Measurements from ENCODE around the gene CMSS1. TPM values are rescaled to one million over a fixed set of nuclear protein-coding genes. Genes with fewer than 3 reads are reported as not detected.

Gene CMSS1
- polyA plus RNA-seq, 1 of the 3 experiments (the other 2 are of a cell fraction) = 9.1 TPM

DNA sequence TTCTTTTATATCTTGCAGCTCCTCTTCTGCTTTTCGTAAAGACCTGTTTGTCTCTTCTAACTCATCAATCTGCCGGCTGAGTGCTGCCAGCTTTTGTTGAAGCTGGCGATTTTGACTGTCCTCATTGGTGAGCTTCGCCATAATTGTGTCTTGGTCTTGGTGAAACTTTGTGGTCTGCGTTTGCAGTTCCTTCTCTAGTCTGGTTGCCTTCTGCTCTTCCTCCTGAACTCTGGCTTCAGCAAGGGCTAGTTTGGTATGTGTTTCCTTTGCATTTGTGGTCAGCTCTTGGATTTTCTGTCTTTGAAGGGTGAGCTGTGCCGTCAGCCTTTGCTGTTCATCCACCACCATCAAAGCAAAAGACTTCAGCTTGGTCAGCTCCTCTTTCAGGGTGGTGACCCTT, 32.9 kb downstream of the CMSS1 start:
- H3K9ac ChIP-seq = no peak overlapping the region
- CTCF ChIA-PET = interaction anchor here (0.9 to 1.8 kb wide), 10 partner anchors 10 to 612 kb away, joined by 3 to 5 read pairs (median 3); no protein-coding TSS in a partner anchor
- POLR2A ChIA-PET = no interaction called here
- 95% methylated on average over 6 of the region's 6 CpGs for WGBS (ENCODE audit: low lambda C conversion rate)
- peaks cover 15% of the 10 kb centered on the region for H3F3A ChIP-seq (replicated peaks; ENCODE audit: insufficient read depth)
- no peak overlapping the region for H3K4me3 ChIP-seq (ENCODE audit: low read depth in 2 of 2, low read length in 1 of 2)
- no peak for DNase-seq
- no peaks in the 10 kb centered on the region for H3K9me3 ChIP-seq
- TF ChIP-seq GABPA (IDR thresholded peaks at IDR 0.05; ENCODE audit: low read depth) (no peak), RFX5 (IDR thresholded peaks at IDR 0.05; ENCODE audit: low read length) (no peak), CHD2 (IDR thresholded peaks at IDR 0.05; ENCODE audit: low read length, partially characterized antibody) (no peak), RCOR1 (IDR thresholded peaks at IDR 0.05; ENCODE audit: low read length) (no peak), SMC3 (IDR thresholded peaks at IDR 0.05; ENCODE audit: low read depth, low read length) (no peak), EZH2phosphoT487 (IDR thresholded peaks at IDR 0.05; ENCODE audit: borderline replicate concordance, low read depth) (no peak), RAD21 (IDR thresholded peaks at IDR 0.05; ENCODE audit: low read length) (no peak), FOSL2 (IDR thresholded peaks at IDR 0.05; ENCODE audit: borderline replicate concordance, low read depth) (no peak), TCF12 (IDR thresholded peaks at IDR 0.05) (no peak), MAX (IDR thresholded peaks at IDR 0.05; ENCODE audit: low read depth) (no peak), NFIC (IDR thresholded peaks at IDR 0.05; ENCODE audit: borderline replicate concordance) (no peak), USF1 (IDR thresholded peaks at IDR 0.05; ENCODE audit: borderline replicate concordance, low read depth) (no peak), ZBTB33 (IDR thresholded peaks at IDR 0.05; ENCODE audit: borderline replicate concordance, low read depth) (no peak), TAF1 (IDR thresholded peaks at IDR 0.05; ENCODE audit: borderline replicate concordance, low read depth, low read length) (no peak), USF2 (IDR thresholded peaks at IDR 0.05; ENCODE audit: borderline replicate concordance, low read depth, low read length) (no peak)
- TF ChIP-seq, protein P1, sequence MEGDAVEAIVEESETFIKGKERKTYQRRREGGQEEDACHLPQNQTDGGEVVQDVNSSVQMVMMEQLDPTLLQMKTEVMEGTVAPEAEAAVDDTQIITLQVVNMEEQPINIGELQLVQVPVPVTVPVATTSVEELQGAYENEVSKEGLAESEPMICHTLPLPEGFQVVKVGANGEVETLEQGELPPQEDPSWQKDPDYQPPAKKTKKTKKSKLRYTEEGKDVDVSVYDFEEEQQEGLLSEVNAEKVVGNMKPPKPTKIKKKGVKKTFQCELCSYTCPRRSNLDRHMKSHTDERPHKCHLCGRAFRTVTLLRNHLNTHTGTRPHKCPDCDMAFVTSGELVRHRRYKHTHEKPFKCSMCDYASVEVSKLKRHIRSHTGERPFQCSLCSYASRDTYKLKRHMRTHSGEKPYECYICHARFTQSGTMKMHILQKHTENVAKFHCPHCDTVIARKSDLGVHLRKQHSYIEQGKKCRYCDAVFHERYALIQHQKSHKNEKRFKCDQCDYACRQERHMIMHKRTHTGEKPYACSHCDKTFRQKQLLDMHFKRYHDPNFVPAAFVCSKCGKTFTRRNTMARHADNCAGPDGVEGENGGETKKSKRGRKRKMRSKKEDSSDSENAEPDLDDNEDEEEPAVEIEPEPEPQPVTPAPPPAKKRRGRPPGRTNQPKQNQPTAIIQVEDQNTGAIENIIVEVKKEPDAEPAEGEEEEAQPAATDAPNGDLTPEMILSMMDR (IDR thresholded peaks at IDR 0.05) = no peak
- no peak overlapping the region for H3K4me2 ChIP-seq
- H2AFZ ChIP-seq (ENCODE audit: low read depth) = no peak overlapping the region
- no peak overlapping the region for H3K27ac ChIP-seq (ENCODE audit: low read depth in 2 of 2, low read length in 1 of 2)
- H3K4me1 ChIP-seq (ENCODE audit: control insufficient read depth in 1 of 2, insufficient read depth in 2 of 2, low read depth in 1 of 2, low read length in 1 of 2) = no peaks in the 10 kb centered on the region; a peak in 2 of 4 replicates
- no peaks in the 10 kb centered on the region for H3K9me2 ChIP-seq
- no peaks in the 10 kb centered on the region for H3K27me3 ChIP-seq (ENCODE audit: insufficient read depth)
- H3K36me3 ChIP-seq (replicated peaks in 1 of 2; ENCODE audit: control insufficient read depth in 1 of 2, insufficient read depth in 2 of 2, low read length in 1 of 2) = peaks cover 31 to 54% of the 10 kb centered on the region in 2 experiments
- H4K20me1 ChIP-seq (ENCODE audit: insufficient read depth) = no peaks in the 10 kb centered on the region
- H3K79me2 ChIP-seq (ENCODE audit: insufficient read depth) = peaks cover 76% of the 10 kb centered on the region

Data from SK-N-SH (cell line).